Left lung (tissue), 10 donors: Measurements from ENCODE around the gene LRRC28. TPM values are rescaled to one million over a fixed set of nuclear protein-coding genes. Genes with fewer than 3 reads are reported as not detected.

Experiments
- ATAC-seq: fragments of 200-7000 bp; cut with Tn5 transposase; one replicate; pipeline ENCODE4 v1.9.1; 2020; ENCODE audit warnings: moderate library complexity
- DNase-seq, 4 donors: peaks; one replicate each; pipeline ENCODE4 v3.0.0-alpha.2; 2013 to 2020
- H3K27ac ChIP-seq, 2 donors: fragments of 200-600 bp; sonication (generic) in 1 of 2; one replicate each; pipeline versions ENCODE4 v1.5.0 to v1.8.0; 2020 to 2021
- H3K27me3 ChIP-seq, 2 donors: fragments of 200-600 bp; sonication (generic) in 1 of 2; one replicate each; pipeline versions ENCODE4 v1.5.0 to v1.8.0; 2020 to 2021
- H3K36me3 ChIP-seq, 2 donors: fragments of 200-600 bp; sonication (generic) in 1 of 2; one replicate each; pipeline versions ENCODE4 v1.5.0 to v1.8.0; 2020 to 2021
- H3K4me1 ChIP-seq, 2 donors: fragments of 200-600 bp; one replicate each; pipeline ENCODE4 v1.8.0; 2021
- H3K4me3 ChIP-seq, 2 donors: fragments of 200-600 bp; sonication (generic) in 1 of 2; one replicate each; pipeline versions ENCODE4 v1.5.0 to v1.8.0; 2020 to 2021; ENCODE audit warnings: mild to moderate bottlenecking in 1 of 2
- H3K9me3 ChIP-seq, 2 donors: fragments of 200-600 bp; sonication (generic) in 1 of 2; one replicate each; pipeline versions ENCODE4 v1.5.0 to v1.8.0; 2020 to 2021
- CTCF ChIP-seq, 2 donors: fragments of 200-600 bp; sonication (generic) in 1 of 2; IDR thresholded peaks; one replicate each; pipeline versions ENCODE4 v1.5.0 to v1.8.0; 2021; ENCODE audit warnings: antibody characterized with exemption in 2 of 2
- intact Hi-C, 2 donors: fragments of 100-400 bp; cut with DNase I; formaldehyde crosslinking; loops; one replicate each; pipeline versions ENCODE4 v1.11.2 to v1.14.2; 2022
- polyA plus RNA-seq, 6 donors: library from polyadenylated mRNA; unstranded; fragments of 120-200 nt; gene quantifications; one replicate each; pipeline ENCODE4 v1.2.1, GENCODE V29; 2013; ENCODE audit not compliant: insufficient read length in 6 of 6
- total RNA-seq, 2 donors: library from RNA; stranded (reverse); fragmentation: NEBNext Ultra II Directional; extraction: Animal tissue kit (Norgen Biotek cat#: 25700); gene quantifications; one replicate each; pipeline ENCODE4 v1.2.1, GENCODE V29; 2021
- donor health status: DM: no; HTN: yes; CAD: no.
- donor health status: DM: no; HTN: no; CAD: no.

Gene LRRC28
- total and polyA plus RNA-seq, 8 donors = 14.9 to 29.7 (median 25.0) TPM

- DNase-seq = no peak
- TF ChIP-seq CTCF (IDR thresholded peaks at IDR 0.05) = no peak
- no peak for ATAC-seq
- intact Hi-C loops = no loop called here
- Histone ChIP-seq H3K27me3 (no peaks in the 10 kb centered on the region), H3K9me3 (no peaks in the 10 kb centered on the region), H3K4me3 (no peak overlapping the region), H3K36me3 (no peaks in the 10 kb centered on the region), H3K27ac (no peak overlapping the region), H3K4me1 (no peaks in the 10 kb centered on the region)
These were observed 16.7 kb downstream of the LRRC28 start for GRCh38 chr15:99267957-99268356.

DNA sequence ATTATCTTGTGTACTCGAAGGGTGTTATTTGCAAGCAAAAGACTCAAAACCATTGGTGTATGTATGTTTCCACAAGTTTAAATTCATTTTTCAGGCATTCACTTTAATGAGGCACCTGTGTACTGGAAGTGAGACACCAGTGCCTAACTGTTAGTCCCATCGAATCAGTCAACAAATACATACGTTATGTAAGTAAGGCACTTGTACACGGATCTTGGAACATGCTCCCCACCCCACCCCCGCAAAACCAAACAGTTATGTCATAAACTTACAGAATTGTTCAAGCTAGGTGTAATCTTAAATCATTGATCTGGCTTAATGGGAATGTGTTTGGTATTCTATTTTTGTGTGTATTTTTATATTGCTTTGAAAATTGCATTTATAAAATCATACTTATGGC, 17.1 kb downstream of the LRRC28 start:
- no peak overlapping the region for H3K27ac ChIP-seq
- H3K4me1 ChIP-seq = no peaks in the 10 kb centered on the region
- DNase-seq (no peak), ATAC-seq (no peak)
- no peak for TF ChIP-seq CTCF (IDR thresholded peaks at IDR 0.05)
- no peaks in the 10 kb centered on the region for H3K36me3 ChIP-seq
- no peaks in the 10 kb centered on the region for H3K27me3 ChIP-seq
- H3K4me3 ChIP-seq = no peak overlapping the region
- intact Hi-C loops = no loop called here
- no peaks in the 10 kb centered on the region for H3K9me3 ChIP-seq

DNA sequence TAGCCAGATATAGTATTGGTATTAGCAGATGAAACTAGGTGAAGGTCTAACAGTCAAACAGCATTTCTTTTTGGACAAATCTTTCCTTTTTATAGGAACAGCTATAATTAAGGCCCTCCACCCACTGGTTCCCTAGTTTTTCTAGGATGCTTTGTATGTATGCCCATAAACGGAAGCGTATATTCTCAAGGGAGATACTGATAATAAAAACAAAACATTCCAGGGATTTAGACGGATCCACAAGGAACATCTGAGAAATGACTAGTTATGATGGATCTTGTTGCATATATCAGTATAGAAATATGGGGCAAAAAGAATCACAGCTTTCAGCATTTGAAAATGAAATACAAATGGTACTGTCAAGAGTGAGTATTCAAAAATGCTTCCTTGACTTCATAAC, 22.5 kb downstream of the LRRC28 start:
- DNase-seq (no peak), ATAC-seq (no peak)
- Histone ChIP-seq H3K27ac (no peak overlapping the region), H3K4me3 (no peak overlapping the region), H3K4me1 (no peaks in the 10 kb centered on the region), H3K36me3 (no peaks in the 10 kb centered on the region), H3K9me3 (no peaks in the 10 kb centered on the region), H3K27me3 (no peaks in the 10 kb centered on the region)
- no peak for TF ChIP-seq CTCF (IDR thresholded peaks at IDR 0.05)
- intact Hi-C loops = no loop called here

GRCh38 chr15:99275061-99275460, 23.8 kb downstream of the LRRC28 start:
- Histone ChIP-seq H3K27ac (no peak overlapping the region), H3K4me3 (no peak overlapping the region), H3K9me3 (no peaks in the 10 kb centered on the region), H3K36me3 (no peaks in the 10 kb centered on the region), H3K4me1 (peaks cover 0 to 4% of the 10 kb centered on the region in 2 donors), H3K27me3 (no peaks in the 10 kb centered on the region)
- no peak for DNase-seq
- TF ChIP-seq CTCF (IDR thresholded peaks at IDR 0.05) = no peak
- no peak for ATAC-seq
- intact Hi-C loops = no loop called here

GRCh38 chr15:99275525-99276128, 24.3 kb downstream of the LRRC28 start:
- Histone ChIP-seq H3K27me3 (no peaks in the 10 kb centered on the region), H3K36me3 (no peaks in the 10 kb centered on the region), H3K4me1 (peaks cover 0 to 4% of the 10 kb centered on the region in 2 donors), H3K4me3 (no peak overlapping the region), H3K27ac (no peak overlapping the region), H3K9me3 (no peaks in the 10 kb centered on the region)
- intact Hi-C loops = no loop called here
- no peak for TF ChIP-seq CTCF (IDR thresholded peaks at IDR 0.05)
- ATAC-seq (no peak), DNase-seq (no peak)
